GM10266 (cell line): ENCODE measurements around the gene SH3BGR.

Experiments
- DNase-seq: peaks from one replicate; pipeline ENCODE4 v3.0.0; 2012; ENCODE audit errors: extremely low spot score
- CTCF ChIP-seq: IDR thresholded peaks from 2 replicates; pipeline ENCODE4 v1.5.1; 2012; ENCODE audit warnings: mild to moderate bottlenecking, low read depth; ENCODE audit not compliant: control insufficient read depth, insufficient read depth; ENCODE audit errors: missing control alignments

Gene SH3BGR

GRCh38 chr21:39463308-39463707 lies 11.5 kb downstream of the SH3BGR start:
- no peak for TF ChIP-seq CTCF
- DNase-seq: no peak

GRCh38 chr21:39466584-39466983 lies 14.8 kb downstream of the SH3BGR start:
- DNase-seq: no peak
- TF ChIP-seq CTCF: no peak

- TF ChIP-seq CTCF: no peak
- DNase-seq: no peak
These were observed 16.0 kb downstream of the SH3BGR start for GRCh38 chr21:39467746-39468145.

- TF ChIP-seq CTCF: no peak
- no peak for DNase-seq
These were observed 16.8 kb downstream of the SH3BGR start for GRCh38 chr21:39468559-39468958.

GRCh38 chr21:39471598-39471997 lies 19.8 kb downstream of the SH3BGR start:
- DNase-seq: no peak
- no peak for TF ChIP-seq CTCF

GRCh38 chr21:39472786-39473185 lies 21.0 kb downstream of the SH3BGR start:
- TF ChIP-seq CTCF: no peak
- DNase-seq: no peak

- DNase-seq: no peak
- TF ChIP-seq CTCF: no peak
These were observed 22.8 kb downstream of the SH3BGR start for GRCh38 chr21:39474611-39475010.
